DND-41 (cell line): ENCODE measurements around the gene THEM4.
"Not testable (repeated sequence)": the region's sequence is repeated elsewhere in the genome, so short reads cannot be mapped to it uniquely, and the experiment has no call there.

Source experiments
- ATAC-seq: fragments of 200-7000 bp; cut with Tn5 transposase; 3 replicates; pipeline ENCODE4 v1.9.1; 2021; ENCODE audit warnings: low read depth; ENCODE audit not compliant: insufficient read depth
- DNase-seq: peaks from one replicate; pipeline ENCODE4 v3.0.0-alpha.2; 2020
- H2AFZ ChIP-seq: 2 replicates; pipeline ENCODE4 v1.6.0; 2012; ENCODE audit warnings: low read depth, low read length
- H3K27ac ChIP-seq: 2 replicates; pipeline ENCODE4 v1.5.1; 2012; ENCODE audit warnings: low read length, inconsistent platforms
- H3K27me3 ChIP-seq: fragments of 200-600 bp; sonication (generic); 2 replicates; pipeline ENCODE4 v1.6.0; 2012; ENCODE audit warnings: low read length, mild to moderate bottlenecking, inconsistent platforms; ENCODE audit not compliant: insufficient read depth, poor library complexity
- H3K36me3 ChIP-seq: 2 replicates; pipeline ENCODE4 v1.5.1; 2012; ENCODE audit warnings: low read length, inconsistent platforms; ENCODE audit not compliant: insufficient read depth
- H3K4me1 ChIP-seq: 2 replicates; pipeline ENCODE4 v1.5.1; 2012; ENCODE audit warnings: mild to moderate bottlenecking, low read length; ENCODE audit not compliant: insufficient read depth
- H3K4me2 ChIP-seq: 2 replicates; pipeline ENCODE4 v1.6.0; 2012; ENCODE audit warnings: mild to moderate bottlenecking, moderate library complexity, low read length, inconsistent platforms; ENCODE audit not compliant: insufficient read depth
- H3K4me3 ChIP-seq, 2 experiments: fragments of 200-600 bp in 1 of 2; shearing (Covaris generic) in 1 of 2; 2 replicates each; pipeline ENCODE4 v1.5.1; 2012 to 2016; ENCODE audit warnings: inconsistent platforms in 2 of 2, low read length in 2 of 2, mild to moderate bottlenecking in 2 of 2, low read depth in 1 of 2, moderate library complexity in 1 of 2
- H3K79me2 ChIP-seq: 2 replicates; pipeline ENCODE4 v1.6.0; 2012; ENCODE audit warnings: low read length, inconsistent platforms; ENCODE audit not compliant: insufficient read depth
- H3K9ac ChIP-seq: 2 replicates; pipeline ENCODE4 v1.6.0; 2012; ENCODE audit warnings: low read depth, mild to moderate bottlenecking, inconsistent platforms, low read length, moderate library complexity
- H3K9me3 ChIP-seq: 2 replicates; pipeline ENCODE4 v1.5.1; 2012; ENCODE audit warnings: low read length, moderate library complexity, mild to moderate bottlenecking, inconsistent platforms; ENCODE audit not compliant: insufficient read depth, severe bottlenecking
- H4K20me1 ChIP-seq: 2 replicates; pipeline ENCODE4 v1.6.0; 2012; ENCODE audit warnings: low read length; ENCODE audit not compliant: insufficient read depth
- EZH2 ChIP-seq: IDR thresholded peaks from 3 replicates; pipeline ENCODE4 v1.6.1; 2012; ENCODE audit warnings: borderline replicate concordance, low read depth, mild to moderate bottlenecking, moderate library complexity, low read length, inconsistent platforms; ENCODE audit not compliant: severe bottlenecking
- TF ChIP-seq, protein P1 (sequence below): IDR thresholded peaks from 2 replicates; pipeline ENCODE4 v1.5.1; 2012; ENCODE audit warnings: borderline replicate concordance, low read length, moderate library complexity, mild to moderate bottlenecking; ENCODE audit not compliant: poor library complexity, severe bottlenecking; ENCODE audit errors: extremely low read depth

Gene THEM4

GRCh38 chr1:151905070-151905442 lies 4.3 kb downstream of the THEM4 start:
- no peak for ATAC-seq
- H4K20me1 ChIP-seq, result no peaks in the 10 kb centered on the region
- no peaks in the 10 kb centered on the region for H3K27me3 ChIP-seq
- H3K4me3 ChIP-seq, result no peak overlapping the region
- H2AFZ ChIP-seq, result no peak overlapping the region
- H3K79me2 ChIP-seq, result no peaks in the 10 kb centered on the region
- no peaks in the 10 kb centered on the region for H3K36me3 ChIP-seq
- H3K9ac ChIP-seq, result no peak overlapping the region
- H3K4me2 ChIP-seq, result no peak overlapping the region
- no peak for DNase-seq
- peaks cover 20% of the 10 kb centered on the region for H3K9me3 ChIP-seq
- H3K4me1 ChIP-seq, result no peaks in the 10 kb centered on the region
- H3K27ac ChIP-seq, result no peak overlapping the region
- TF ChIP-seq, protein P1, sequence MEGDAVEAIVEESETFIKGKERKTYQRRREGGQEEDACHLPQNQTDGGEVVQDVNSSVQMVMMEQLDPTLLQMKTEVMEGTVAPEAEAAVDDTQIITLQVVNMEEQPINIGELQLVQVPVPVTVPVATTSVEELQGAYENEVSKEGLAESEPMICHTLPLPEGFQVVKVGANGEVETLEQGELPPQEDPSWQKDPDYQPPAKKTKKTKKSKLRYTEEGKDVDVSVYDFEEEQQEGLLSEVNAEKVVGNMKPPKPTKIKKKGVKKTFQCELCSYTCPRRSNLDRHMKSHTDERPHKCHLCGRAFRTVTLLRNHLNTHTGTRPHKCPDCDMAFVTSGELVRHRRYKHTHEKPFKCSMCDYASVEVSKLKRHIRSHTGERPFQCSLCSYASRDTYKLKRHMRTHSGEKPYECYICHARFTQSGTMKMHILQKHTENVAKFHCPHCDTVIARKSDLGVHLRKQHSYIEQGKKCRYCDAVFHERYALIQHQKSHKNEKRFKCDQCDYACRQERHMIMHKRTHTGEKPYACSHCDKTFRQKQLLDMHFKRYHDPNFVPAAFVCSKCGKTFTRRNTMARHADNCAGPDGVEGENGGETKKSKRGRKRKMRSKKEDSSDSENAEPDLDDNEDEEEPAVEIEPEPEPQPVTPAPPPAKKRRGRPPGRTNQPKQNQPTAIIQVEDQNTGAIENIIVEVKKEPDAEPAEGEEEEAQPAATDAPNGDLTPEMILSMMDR, result no peak
- no peak for TF ChIP-seq EZH2

DNA sequence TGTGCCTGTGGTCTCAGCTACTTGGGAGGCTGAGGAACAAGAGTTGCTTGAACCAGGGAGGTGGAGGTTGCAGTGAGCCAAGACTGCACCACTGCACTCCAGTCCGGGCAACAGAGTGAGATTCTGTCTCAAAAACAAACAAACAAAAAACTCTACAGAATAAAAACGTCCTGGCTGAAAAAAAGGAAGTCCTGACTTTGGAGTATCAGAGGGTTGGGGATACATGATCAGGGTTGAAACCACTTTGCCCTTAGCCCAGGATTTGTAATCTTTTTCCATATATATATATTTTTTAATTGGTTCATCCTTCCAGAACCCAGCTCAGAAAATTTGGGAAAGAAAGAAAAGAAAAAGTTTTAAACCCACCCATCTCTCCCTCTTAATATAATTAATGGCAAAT lies 6.5 kb downstream of the THEM4 start:
- DNase-seq (no peak), ATAC-seq (no peak)
- no peaks in the 10 kb centered on the region for H3K27me3 ChIP-seq
- TF ChIP-seq, protein P1, result no peak
- no peak for TF ChIP-seq EZH2
- H3K4me2 ChIP-seq, result no peak overlapping the region
- H3K36me3 ChIP-seq, result no peaks in the 10 kb centered on the region
- H3K4me1 ChIP-seq, result peaks cover 13% of the 10 kb centered on the region
- H3K4me3 ChIP-seq, result no peak overlapping the region
- H3K9me3 ChIP-seq, result peaks cover 8% of the 10 kb centered on the region
- H2AFZ ChIP-seq, result no peak overlapping the region
- H3K79me2 ChIP-seq, result no peaks in the 10 kb centered on the region
- no peak overlapping the region for H3K27ac ChIP-seq
- H3K9ac ChIP-seq, result no peak overlapping the region
- H4K20me1 ChIP-seq, result no peaks in the 10 kb centered on the region

DNA sequence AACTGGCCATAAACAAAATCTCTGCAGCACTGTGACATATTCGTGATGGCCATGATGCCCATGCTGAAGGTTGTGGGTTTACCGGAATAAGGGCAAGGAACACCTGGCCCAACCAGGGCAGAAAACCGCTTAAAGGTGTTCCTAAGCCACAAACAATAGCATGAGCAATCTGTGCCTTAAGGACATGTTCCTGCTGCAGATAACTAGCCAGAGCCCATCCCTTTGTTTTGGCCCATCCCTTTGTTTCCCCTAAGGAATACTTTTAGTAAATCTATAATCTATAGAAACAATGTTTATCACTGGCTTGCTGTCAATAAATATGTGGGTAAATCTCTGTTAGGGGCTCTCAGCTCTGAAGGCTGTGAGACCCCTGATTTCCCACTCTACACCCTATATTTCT lies 8.5 kb downstream of the THEM4 start:
- not testable (repeated sequence) for ATAC-seq, DNase-seq, H3K27ac ChIP-seq, H3K9me3 ChIP-seq, H4K20me1 ChIP-seq, H3K4me3 ChIP-seq, H2AFZ ChIP-seq, H3K9ac ChIP-seq, H3K27me3 ChIP-seq, H3K4me2 ChIP-seq, H3K36me3 ChIP-seq, H3K79me2 ChIP-seq
- H3K4me1 ChIP-seq, result peaks cover 23% of the 10 kb centered on the region

- peak; percentile 79 for DNase-seq
- Histone ChIP-seq H3K4me2 (peak overlapping the region; percentile 38), H3K27me3 (no peaks in the 10 kb centered on the region), H3K4me1 (peaks cover 23% of the 10 kb centered on the region), H3K9ac (no peak overlapping the region), H3K9me3 (no peaks in the 10 kb centered on the region), H4K20me1 (no peaks in the 10 kb centered on the region), H3K36me3 (no peaks in the 10 kb centered on the region), H3K4me3 (no peak overlapping the region), H3K79me2 (no peaks in the 10 kb centered on the region), H3K27ac (peak overlapping the region; percentile 43), H2AFZ (0 out of 2 replicates have a peak overlapping the region, but pooled peaks have one; percentile 33)
- ATAC-seq, result peak; percentile 97
- TF ChIP-seq, protein P1, result no peak
- TF ChIP-seq EZH2, result no peak
Measured at GRCh38 chr1:151898519-151898991, 10.8 kb downstream of the THEM4 start.
